Activated T-cell treated with anti-CD3 and anti-CD28 coated beads, Interleukin-2, amount 50 U/mL, for 72 hours (primary cell): ENCODE measurements around the gene KCNIP4. TPM values are rescaled to one million over a fixed set of nuclear protein-coding genes. Genes with fewer than 3 reads are reported as not detected.

ENCODE experiments used
- ATAC-seq, 2 donors: fragments of 150-1000 bp; cut with Tn5 transposase; replicated peaks in 1 of 2; 2 replicates each; pipeline ENCODE4 v1.10.0; 2021; ENCODE audit warnings: moderate library complexity in 2 of 2, mild to moderate bottlenecking in 1 of 2
- DNase-seq, 2 donors: peaks; one replicate each; pipeline ENCODE4 v3.0.0; 2021 to 2022; ENCODE audit warnings: mixed read lengths in 1 of 2
- H3K27ac Mint-ChIP-seq: one replicate; pipeline ENCODE4 v1.8.0; 2022; ENCODE audit warnings: mild to moderate bottlenecking, moderate library complexity, mixed read lengths
- H3K27me3 Mint-ChIP-seq: one replicate; pipeline ENCODE4 v1.8.0; 2022; ENCODE audit warnings: low read depth, mixed read lengths
- H3K36me3 Mint-ChIP-seq, 2 donors: one replicate each; pipeline ENCODE4 v1.8.0; 2022; ENCODE audit warnings: mixed read lengths in 2 of 2, mild to moderate bottlenecking in 1 of 2; ENCODE audit not compliant: insufficient read depth in 2 of 2
- H3K4me1 Mint-ChIP-seq: one replicate; pipeline ENCODE4 v1.8.0; 2022; ENCODE audit warnings: low read depth, mixed read lengths
- H3K4me3 Mint-ChIP-seq, 2 donors: one replicate each; pipeline ENCODE4 v1.8.0; 2022; ENCODE audit warnings: mild to moderate bottlenecking in 2 of 2, mixed read lengths in 2 of 2, moderate library complexity in 2 of 2
- H3K9me3 Mint-ChIP-seq, 2 donors: one replicate each; pipeline ENCODE4 v1.8.0; 2022; ENCODE audit warnings: mixed read lengths in 2 of 2
- total RNA-seq, 2 donors: library from RNA; stranded (reverse); gene quantifications; one replicate each; pipeline ENCODE4 v1.2.3, GENCODE V29; 2022

KCNIP4 gene
- total RNA-seq, 2 donors from 2014 or later: not detected

DNA sequence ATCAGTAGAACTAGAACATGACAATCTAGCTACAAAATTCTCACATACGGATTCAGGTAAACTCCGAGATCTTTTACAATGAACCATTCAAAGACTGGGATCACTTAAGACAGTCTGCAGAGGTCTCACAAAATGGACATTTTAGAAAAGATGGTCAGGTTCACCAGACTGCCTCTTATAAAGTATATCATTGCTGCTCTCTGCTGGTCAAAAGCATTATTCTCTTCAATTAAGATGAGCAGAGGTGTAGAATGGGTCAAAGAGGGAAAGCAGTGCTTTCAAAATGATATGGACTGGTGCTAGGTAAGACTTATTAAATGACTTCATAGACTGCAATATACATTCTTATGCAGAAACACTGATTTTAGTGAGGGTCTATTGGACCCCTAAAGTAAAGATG is 813.6 kb downstream of the KCNIP4 start:
- Mint-ChIP-seq H3K27me3 (no peaks in the 10 kb centered on the region), H3K27ac (no peak overlapping the region), H3K4me1 (no peaks in the 10 kb centered on the region), H3K4me3 (no peak overlapping the region), H3K36me3 (no peaks in the 10 kb centered on the region), H3K9me3 (peaks cover 0 to 5% of the 10 kb centered on the region in 2 donors)
- DNase-seq: no peak
- ATAC-seq: no peak

DNA sequence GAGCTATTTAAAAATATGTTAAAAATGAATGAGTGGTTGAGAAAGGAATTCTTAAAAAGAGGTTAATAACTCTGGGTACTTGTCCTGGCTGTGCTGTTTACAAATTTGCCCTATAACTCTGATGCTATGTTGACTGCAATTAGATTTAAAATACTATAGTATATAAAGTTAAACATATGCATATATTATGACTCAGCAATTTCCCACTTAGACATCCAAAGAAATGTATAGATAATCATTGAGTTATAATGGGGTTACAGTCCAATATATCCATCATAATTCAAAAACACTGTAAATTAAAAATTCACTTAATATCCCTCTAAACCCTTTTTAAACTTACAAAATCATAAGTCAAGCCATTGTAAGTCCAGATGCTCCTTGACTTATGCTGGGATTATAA is 818.0 kb downstream of the KCNIP4 start:
- no peaks in the 10 kb centered on the region for H3K27me3 Mint-ChIP-seq
- H3K4me1 Mint-ChIP-seq: no peaks in the 10 kb centered on the region
- no peaks in the 10 kb centered on the region for H3K36me3 Mint-ChIP-seq
- no peak overlapping the region for H3K27ac Mint-ChIP-seq
- ATAC-seq (no peak), DNase-seq (no peak)
- peaks cover 0 to 2% of the 10 kb centered on the region in 2 donors for H3K9me3 Mint-ChIP-seq
- H3K4me3 Mint-ChIP-seq: no peak overlapping the region

DNA sequence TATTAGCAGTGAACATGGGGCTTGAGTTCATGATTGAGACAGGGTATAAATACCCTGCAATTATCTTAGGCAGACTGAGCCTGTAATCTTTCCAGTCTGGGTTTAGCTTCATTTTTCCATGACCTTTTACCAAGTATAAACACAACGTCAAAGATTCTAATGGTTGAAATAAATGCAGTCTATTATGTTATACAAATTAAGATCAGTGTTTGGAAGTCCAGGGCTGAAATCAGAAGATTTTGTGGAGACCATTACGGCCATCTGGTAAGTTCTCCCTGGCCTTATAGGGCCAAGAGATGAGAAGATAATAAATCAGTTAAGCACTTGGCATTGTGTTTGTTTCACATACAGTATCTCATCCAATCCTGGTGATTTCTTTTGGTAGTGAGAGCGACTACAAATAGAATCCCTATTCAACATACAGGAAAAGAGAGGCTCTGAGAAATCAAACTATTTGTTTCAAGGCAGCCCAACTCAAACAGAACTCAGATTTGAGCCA is 822.5 kb downstream of the KCNIP4 start:
- ATAC-seq: no peak
- Mint-ChIP-seq H3K36me3 (no peaks in the 10 kb centered on the region), H3K27me3 (no peaks in the 10 kb centered on the region), H3K9me3 (no peaks in the 10 kb centered on the region), H3K4me1 (no peaks in the 10 kb centered on the region), H3K4me3 (no peak overlapping the region), H3K27ac (no peak overlapping the region)
- no peak for DNase-seq

DNA sequence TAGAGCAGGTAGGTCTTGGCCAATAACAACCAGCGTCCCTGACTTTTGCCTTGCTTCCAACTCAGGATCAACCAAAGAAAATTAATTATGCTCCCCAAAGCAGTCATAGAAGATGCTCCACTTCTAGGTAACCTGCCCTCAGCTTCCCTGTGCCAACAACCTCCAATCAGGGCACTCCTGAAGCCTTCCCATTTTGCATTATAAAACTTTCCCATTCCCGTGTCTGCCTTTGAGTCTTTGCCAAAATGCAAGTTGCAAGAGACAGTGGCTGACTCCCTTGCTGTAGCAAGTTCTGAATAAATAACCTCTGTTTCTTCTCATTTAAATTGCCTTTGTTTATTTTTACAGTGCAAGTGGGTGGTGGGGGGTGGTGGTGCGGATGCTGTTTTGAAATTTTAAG is 830.3 kb downstream of the KCNIP4 start:
- Mint-ChIP-seq H3K27ac (no peak overlapping the region), H3K27me3 (no peaks in the 10 kb centered on the region), H3K9me3 (peaks cover 6 to 8% of the 10 kb centered on the region in 2 donors), H3K4me1 (no peaks in the 10 kb centered on the region), H3K36me3 (no peaks in the 10 kb centered on the region), H3K4me3 (no peak overlapping the region)
- ATAC-seq (no peak), DNase-seq (no peak)

DNA sequence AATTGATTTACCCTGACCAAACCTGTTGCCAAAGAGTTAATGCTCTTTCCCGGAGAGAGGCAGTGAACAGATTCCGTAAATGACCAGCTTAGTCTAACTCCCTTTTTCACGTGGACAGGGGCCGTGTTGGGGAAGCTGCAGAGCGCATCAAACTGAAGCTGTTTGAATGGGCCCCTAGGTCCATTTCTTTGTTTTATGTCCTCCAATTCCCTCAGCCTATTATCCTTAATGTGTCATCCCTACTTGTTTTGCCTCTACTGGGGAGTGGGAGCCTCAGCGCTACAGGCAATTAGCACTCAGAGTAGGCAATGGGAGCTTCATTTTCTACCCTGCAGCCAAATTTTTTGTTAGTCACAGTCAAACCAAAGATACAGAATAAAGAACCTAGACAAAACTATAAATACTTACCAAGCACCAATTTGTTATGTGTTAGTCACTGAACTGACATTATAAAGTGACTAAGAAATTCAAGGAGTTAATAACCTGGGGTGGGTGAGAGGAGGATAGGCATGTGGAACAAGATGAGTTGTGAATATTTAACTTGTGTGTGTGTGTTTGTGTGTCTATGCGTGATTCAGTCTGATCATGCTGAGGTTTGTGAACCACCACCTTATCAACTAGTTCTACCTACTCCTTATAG is 830.9 kb downstream of the KCNIP4 start:
- no peaks in the 10 kb centered on the region for H3K4me1 Mint-ChIP-seq

DNA sequence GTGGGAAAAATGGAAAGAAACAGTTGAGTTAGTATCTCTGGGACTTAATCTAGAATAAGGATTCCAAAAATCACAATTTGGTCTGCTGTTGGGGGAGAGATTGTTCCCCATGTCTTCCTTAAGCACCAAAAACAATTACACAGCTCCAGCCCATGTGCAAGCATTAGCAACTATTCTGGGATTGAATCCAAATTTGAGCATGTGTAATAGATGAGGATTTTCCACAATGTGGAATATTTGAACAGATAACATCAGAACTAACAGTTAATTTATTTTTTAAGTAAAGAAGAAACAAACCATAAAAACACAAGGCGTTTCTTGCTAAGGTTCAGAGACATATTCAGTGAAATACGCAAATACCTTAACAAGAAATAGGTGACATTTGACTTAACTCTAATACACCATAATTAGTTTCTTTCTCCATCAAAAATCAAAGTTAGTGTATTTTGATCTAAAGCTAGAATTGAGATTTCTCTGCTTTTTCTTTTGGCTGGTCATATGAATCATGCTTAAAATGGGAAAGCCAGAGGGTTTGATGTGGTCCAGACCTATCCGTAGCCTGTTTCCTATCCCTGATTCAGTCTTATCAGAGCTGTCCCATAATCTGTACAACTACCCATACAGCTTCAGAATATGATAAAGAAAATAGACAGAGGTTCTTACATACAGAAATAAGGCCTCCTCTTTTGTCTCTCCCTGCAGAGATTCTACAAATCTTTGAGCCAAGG is 834.9 kb downstream of the KCNIP4 start:
- DNase-seq: no peak
- Mint-ChIP-seq H3K27me3 (no peaks in the 10 kb centered on the region), H3K36me3 (no peaks in the 10 kb centered on the region), H3K27ac (no peak overlapping the region), H3K4me1 (no peaks in the 10 kb centered on the region), H3K9me3 (peaks cover 5 to 7% of the 10 kb centered on the region in 2 donors), H3K4me3 (no peak overlapping the region)
- ATAC-seq: no peak

More for the DNA sequence above, 830.9 kb downstream of the KCNIP4 start:
- H3K9me3 Mint-ChIP-seq: peaks cover 6 to 8% of the 10 kb centered on the region in 2 donors
- no peaks in the 10 kb centered on the region for H3K27me3 Mint-ChIP-seq
- ATAC-seq: no peak
- no peak overlapping the region for H3K4me3 Mint-ChIP-seq
- no peak for DNase-seq
- no peak overlapping the region for H3K27ac Mint-ChIP-seq
- H3K36me3 Mint-ChIP-seq: no peaks in the 10 kb centered on the region

DNA sequence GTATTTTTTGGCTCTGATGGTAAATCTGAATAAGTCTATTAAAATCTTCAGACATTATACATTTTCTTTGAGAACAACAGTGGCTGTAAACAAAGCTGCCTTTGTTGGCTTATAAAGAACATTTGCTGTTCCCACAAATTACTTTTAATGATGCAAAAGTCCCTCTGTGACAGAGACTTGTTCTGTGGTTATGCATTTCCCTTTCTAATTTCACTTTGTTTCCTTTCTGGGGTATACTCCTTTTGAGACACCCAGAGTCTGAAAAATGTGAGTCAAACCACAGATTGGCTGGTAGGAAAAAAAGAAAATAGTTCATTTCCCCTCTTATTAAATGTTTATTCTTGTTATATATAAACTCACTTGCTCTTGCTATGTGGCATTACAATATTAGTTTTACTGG is 845.9 kb downstream of the KCNIP4 start:
- H3K36me3 Mint-ChIP-seq: no peaks in the 10 kb centered on the region
- H3K4me1 Mint-ChIP-seq: no peaks in the 10 kb centered on the region
- H3K27me3 Mint-ChIP-seq: no peaks in the 10 kb centered on the region
- no peak for ATAC-seq
- peaks cover 10 to 11% of the 10 kb centered on the region in 2 donors for H3K9me3 Mint-ChIP-seq
- DNase-seq: no peak
- H3K4me3 Mint-ChIP-seq: no peak overlapping the region
- H3K27ac Mint-ChIP-seq: no peak overlapping the region

DNA sequence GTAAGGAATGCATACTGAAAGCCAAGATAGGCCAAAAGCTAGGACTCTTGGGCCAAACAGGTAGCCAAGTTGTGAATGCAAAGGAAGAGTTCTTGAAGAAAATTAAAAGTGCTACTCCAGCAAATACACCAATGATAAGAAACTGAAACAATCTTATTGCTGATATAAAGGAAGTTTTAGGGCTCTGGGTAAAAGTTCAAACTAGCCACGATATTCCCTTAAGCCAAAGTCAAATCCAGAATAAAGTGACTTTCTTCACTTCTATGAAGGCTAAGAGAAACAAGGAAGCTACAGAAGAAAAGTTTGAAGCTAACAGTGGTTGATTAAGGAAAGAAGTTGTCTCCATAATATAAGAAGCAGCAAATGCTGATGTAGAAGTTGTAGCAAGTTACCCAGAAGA is 850.7 kb downstream of the KCNIP4 start:
- Mint-ChIP-seq H3K4me1 (no peaks in the 10 kb centered on the region), H3K27ac (no peak overlapping the region), H3K4me3 (no peak overlapping the region), H3K27me3 (no peaks in the 10 kb centered on the region), H3K36me3 (no peaks in the 10 kb centered on the region), H3K9me3 (peaks cover 7 to 12% of the 10 kb centered on the region in 2 donors)
- no peak for ATAC-seq
- no peak for DNase-seq

DNA sequence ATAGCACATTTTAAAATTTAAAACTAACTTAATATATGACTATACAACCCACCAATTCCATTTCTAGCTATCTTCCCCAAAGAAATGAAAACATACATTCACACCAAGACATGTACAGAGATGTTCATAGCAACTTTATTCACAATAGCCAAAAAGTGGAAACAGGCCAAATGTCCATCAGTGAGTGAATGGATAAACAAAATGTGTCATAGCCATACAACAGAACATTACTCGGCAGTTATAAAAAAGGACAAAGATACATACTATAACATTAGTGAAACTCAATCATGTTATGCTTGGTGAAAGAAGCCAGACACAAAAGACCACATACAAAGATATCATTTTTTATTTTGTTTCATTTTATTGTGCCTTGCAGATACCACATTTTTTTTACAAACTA is 851.5 kb downstream of the KCNIP4 start:
- Mint-ChIP-seq H3K4me1 (no peaks in the 10 kb centered on the region), H3K27me3 (no peaks in the 10 kb centered on the region), H3K36me3 (no peaks in the 10 kb centered on the region), H3K27ac (no peak overlapping the region), H3K4me3 (no peak overlapping the region), H3K9me3 (peaks cover 7 to 12% of the 10 kb centered on the region in 2 donors)
- no peak for DNase-seq
- ATAC-seq: no peak

DNA sequence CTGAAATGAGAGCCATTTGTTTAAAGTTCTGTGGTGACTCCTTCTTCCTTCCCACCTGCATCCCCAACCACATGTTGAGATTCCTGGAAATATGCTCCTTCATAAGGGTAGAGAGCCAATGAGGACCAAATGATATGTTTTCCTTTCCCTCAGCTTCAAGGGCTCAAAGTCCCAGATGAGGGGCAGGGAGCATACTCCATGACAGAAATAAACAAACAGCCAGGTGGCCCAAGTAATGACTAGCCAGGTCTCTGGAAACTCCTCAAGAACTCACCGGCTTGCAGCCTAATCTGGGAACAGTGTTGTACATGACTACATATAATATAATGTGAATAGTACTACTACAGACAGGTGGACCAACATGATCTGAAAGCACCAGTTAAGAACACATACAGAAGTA is 856.0 kb downstream of the KCNIP4 start:
- no peak overlapping the region for H3K27ac Mint-ChIP-seq
- DNase-seq (no peak), ATAC-seq (no peak)
- peaks cover 16 to 21% of the 10 kb centered on the region in 2 donors for H3K9me3 Mint-ChIP-seq
- no peaks in the 10 kb centered on the region for H3K27me3 Mint-ChIP-seq
- no peak overlapping the region for H3K4me3 Mint-ChIP-seq
- no peaks in the 10 kb centered on the region for H3K4me1 Mint-ChIP-seq
- peaks cover 5 to 6% of the 10 kb centered on the region in 2 donors for H3K36me3 Mint-ChIP-seq

DNA sequence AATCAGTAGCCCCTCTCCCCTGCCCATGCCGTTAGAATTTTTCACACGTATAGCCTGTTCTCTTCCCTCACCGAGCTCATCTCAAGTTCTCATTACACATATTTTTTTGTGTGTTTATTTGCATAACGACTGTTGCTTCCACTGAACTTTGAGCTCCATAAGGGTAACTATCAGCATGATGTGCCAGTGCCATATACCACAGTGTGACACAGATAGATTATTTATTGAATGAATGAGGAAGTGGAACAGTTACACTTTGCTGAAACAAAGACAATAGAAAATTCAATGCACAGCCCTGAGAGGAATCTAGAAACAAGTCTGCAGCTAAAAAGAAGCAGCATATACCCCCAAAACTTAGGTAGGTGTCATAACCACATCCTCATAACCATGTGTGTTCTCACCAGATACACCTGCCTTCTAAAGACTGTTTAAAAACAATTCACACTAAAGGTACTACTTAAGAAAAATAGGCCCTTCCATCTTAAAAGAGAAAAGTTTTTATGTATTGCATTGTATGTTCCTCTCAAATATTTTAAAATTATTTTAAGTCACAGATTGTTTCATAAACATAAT is 858.4 kb downstream of the KCNIP4 start:
- H3K4me1 Mint-ChIP-seq: no peaks in the 10 kb centered on the region
- DNase-seq (no peak), ATAC-seq (no peak)
- H3K4me3 Mint-ChIP-seq: no peak overlapping the region
- H3K27ac Mint-ChIP-seq: no peak overlapping the region
- H3K27me3 Mint-ChIP-seq: no peaks in the 10 kb centered on the region
- peaks cover 15 to 21% of the 10 kb centered on the region in 2 donors for H3K9me3 Mint-ChIP-seq
- peaks cover 5 to 6% of the 10 kb centered on the region in 2 donors for H3K36me3 Mint-ChIP-seq

DNA sequence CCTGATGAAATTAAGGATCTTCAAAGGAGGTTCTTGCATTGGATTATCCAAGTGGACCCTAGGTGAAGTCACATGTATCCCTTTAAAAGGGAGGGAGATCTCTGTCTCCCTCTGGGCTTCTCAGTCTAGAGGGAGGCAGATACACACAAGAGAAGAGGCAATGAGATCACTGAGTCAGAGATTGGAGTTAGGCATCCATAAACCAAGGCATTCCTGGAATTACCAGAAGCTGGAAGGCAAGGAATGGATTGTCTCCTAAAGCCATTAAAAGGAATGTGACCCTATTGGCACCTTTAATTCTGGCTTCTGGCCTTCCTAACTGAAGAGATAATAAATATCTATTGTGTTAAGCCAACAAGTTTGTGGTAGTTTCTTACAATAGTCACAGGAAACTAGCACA is 865.2 kb downstream of the KCNIP4 start:
- Mint-ChIP-seq H3K27ac (no peak overlapping the region), H3K4me1 (no peaks in the 10 kb centered on the region), H3K27me3 (no peaks in the 10 kb centered on the region), H3K9me3 (peaks cover 7 to 12% of the 10 kb centered on the region in 2 donors), H3K36me3 (peaks cover 2 to 5% of the 10 kb centered on the region in 2 donors), H3K4me3 (no peak overlapping the region)
- ATAC-seq (no peak), DNase-seq (no peak)

DNA sequence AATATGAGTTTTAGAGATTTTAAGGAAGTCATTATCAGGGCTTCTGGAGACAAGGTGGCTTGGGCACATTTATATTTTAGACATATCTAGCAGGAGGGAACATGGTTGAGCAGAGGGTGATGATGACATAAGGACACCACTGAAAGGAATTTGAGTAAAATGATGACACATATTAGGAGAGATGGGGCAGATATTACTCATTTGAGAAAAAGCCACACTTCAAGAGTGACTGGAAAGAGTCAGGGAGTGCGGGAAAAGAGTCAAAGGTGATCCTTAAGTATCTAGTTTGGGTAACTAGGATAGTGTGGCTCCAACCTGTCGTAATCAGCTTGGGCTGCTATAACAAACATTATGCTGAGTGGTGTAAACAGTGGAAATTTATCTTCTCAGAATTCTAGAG is 870.6 kb downstream of the KCNIP4 start:
- DNase-seq (no peak), ATAC-seq (peak in 1 of 2 donors; percentile 33)
- Mint-ChIP-seq H3K4me1 (no peaks in the 10 kb centered on the region), H3K9me3 (peaks cover 3 to 10% of the 10 kb centered on the region in 2 donors), H3K4me3 (no peak overlapping the region), H3K36me3 (peaks cover 2 to 4% of the 10 kb centered on the region in 2 donors), H3K27ac (no peak overlapping the region), H3K27me3 (no peaks in the 10 kb centered on the region)
